DND-41 (cell line): Measurements from ENCODE around the gene MT1G.

Experiments used
- ATAC-seq: fragments of 200-7000 bp; cut with Tn5 transposase; 3 replicates; pipeline ENCODE4 v1.9.1; 2021; ENCODE audit warnings: low read depth; ENCODE audit not compliant: insufficient read depth
- DNase-seq: peaks from one replicate; pipeline ENCODE4 v3.0.0-alpha.2; 2020
- H2AFZ ChIP-seq: 2 replicates; pipeline ENCODE4 v1.6.0; 2012; ENCODE audit warnings: low read depth, low read length
- H3K27ac ChIP-seq: 2 replicates; pipeline ENCODE4 v1.5.1; 2012; ENCODE audit warnings: low read length, inconsistent platforms
- H3K27me3 ChIP-seq: fragments of 200-600 bp; sonication (generic); 2 replicates; pipeline ENCODE4 v1.6.0; 2012; ENCODE audit warnings: low read length, mild to moderate bottlenecking, inconsistent platforms; ENCODE audit not compliant: insufficient read depth, poor library complexity
- H3K36me3 ChIP-seq: 2 replicates; pipeline ENCODE4 v1.5.1; 2012; ENCODE audit warnings: low read length, inconsistent platforms; ENCODE audit not compliant: insufficient read depth
- H3K4me1 ChIP-seq: 2 replicates; pipeline ENCODE4 v1.5.1; 2012; ENCODE audit warnings: mild to moderate bottlenecking, low read length; ENCODE audit not compliant: insufficient read depth
- H3K4me2 ChIP-seq: 2 replicates; pipeline ENCODE4 v1.6.0; 2012; ENCODE audit warnings: mild to moderate bottlenecking, moderate library complexity, low read length, inconsistent platforms; ENCODE audit not compliant: insufficient read depth
- H3K4me3 ChIP-seq, 2 experiments: fragments of 200-600 bp in 1 of 2; shearing (Covaris generic) in 1 of 2; 2 replicates each; pipeline ENCODE4 v1.5.1; 2012 to 2016; ENCODE audit warnings: inconsistent platforms in 2 of 2, low read length in 2 of 2, mild to moderate bottlenecking in 2 of 2, low read depth in 1 of 2, moderate library complexity in 1 of 2
- H3K79me2 ChIP-seq: 2 replicates; pipeline ENCODE4 v1.6.0; 2012; ENCODE audit warnings: low read length, inconsistent platforms; ENCODE audit not compliant: insufficient read depth
- H3K9ac ChIP-seq: 2 replicates; pipeline ENCODE4 v1.6.0; 2012; ENCODE audit warnings: low read depth, mild to moderate bottlenecking, inconsistent platforms, low read length, moderate library complexity
- H3K9me3 ChIP-seq: 2 replicates; pipeline ENCODE4 v1.5.1; 2012; ENCODE audit warnings: low read length, moderate library complexity, mild to moderate bottlenecking, inconsistent platforms; ENCODE audit not compliant: insufficient read depth, severe bottlenecking
- H4K20me1 ChIP-seq: 2 replicates; pipeline ENCODE4 v1.6.0; 2012; ENCODE audit warnings: low read length; ENCODE audit not compliant: insufficient read depth
- EZH2 ChIP-seq: IDR thresholded peaks from 3 replicates; pipeline ENCODE4 v1.6.1; 2012; ENCODE audit warnings: borderline replicate concordance, low read depth, mild to moderate bottlenecking, moderate library complexity, low read length, inconsistent platforms; ENCODE audit not compliant: severe bottlenecking
- TF ChIP-seq, protein P1 (sequence below): IDR thresholded peaks from 2 replicates; pipeline ENCODE4 v1.5.1; 2012; ENCODE audit warnings: borderline replicate concordance, low read length, moderate library complexity, mild to moderate bottlenecking; ENCODE audit not compliant: poor library complexity, severe bottlenecking; ENCODE audit errors: extremely low read depth

MT1G gene

GRCh38 chr16:56664506-56664905 is 3.4 kb downstream of the MT1G start:
- Histone ChIP-seq H3K27me3 (peaks cover 53% of the 10 kb centered on the region), H3K4me1 (peaks cover 6% of the 10 kb centered on the region), H2AFZ (no peak overlapping the region), H3K79me2 (no peaks in the 10 kb centered on the region), H3K9ac (no peak overlapping the region), H3K36me3 (no peaks in the 10 kb centered on the region), H3K4me3 (no peak overlapping the region), H3K9me3 (no peaks in the 10 kb centered on the region), H3K4me2 (no peak overlapping the region), H4K20me1 (no peaks in the 10 kb centered on the region), H3K27ac (no peak overlapping the region)
- TF ChIP-seq, protein P1, sequence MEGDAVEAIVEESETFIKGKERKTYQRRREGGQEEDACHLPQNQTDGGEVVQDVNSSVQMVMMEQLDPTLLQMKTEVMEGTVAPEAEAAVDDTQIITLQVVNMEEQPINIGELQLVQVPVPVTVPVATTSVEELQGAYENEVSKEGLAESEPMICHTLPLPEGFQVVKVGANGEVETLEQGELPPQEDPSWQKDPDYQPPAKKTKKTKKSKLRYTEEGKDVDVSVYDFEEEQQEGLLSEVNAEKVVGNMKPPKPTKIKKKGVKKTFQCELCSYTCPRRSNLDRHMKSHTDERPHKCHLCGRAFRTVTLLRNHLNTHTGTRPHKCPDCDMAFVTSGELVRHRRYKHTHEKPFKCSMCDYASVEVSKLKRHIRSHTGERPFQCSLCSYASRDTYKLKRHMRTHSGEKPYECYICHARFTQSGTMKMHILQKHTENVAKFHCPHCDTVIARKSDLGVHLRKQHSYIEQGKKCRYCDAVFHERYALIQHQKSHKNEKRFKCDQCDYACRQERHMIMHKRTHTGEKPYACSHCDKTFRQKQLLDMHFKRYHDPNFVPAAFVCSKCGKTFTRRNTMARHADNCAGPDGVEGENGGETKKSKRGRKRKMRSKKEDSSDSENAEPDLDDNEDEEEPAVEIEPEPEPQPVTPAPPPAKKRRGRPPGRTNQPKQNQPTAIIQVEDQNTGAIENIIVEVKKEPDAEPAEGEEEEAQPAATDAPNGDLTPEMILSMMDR = no peak
- no peak for TF ChIP-seq EZH2
- DNase-seq (no peak), ATAC-seq (no peak)

GRCh38 chr16:56662357-56663354 is 5.2 kb downstream of the MT1G start:
- Histone ChIP-seq H3K4me1 (peaks cover 6% of the 10 kb centered on the region), H4K20me1 (no peaks in the 10 kb centered on the region), H3K9me3 (no peaks in the 10 kb centered on the region), H3K4me2 (no peak overlapping the region), H3K4me3 (no peak overlapping the region), H3K27ac (no peak overlapping the region), H3K9ac (no peak overlapping the region), H3K36me3 (no peaks in the 10 kb centered on the region), H3K27me3 (peaks cover 50% of the 10 kb centered on the region), H3K79me2 (no peaks in the 10 kb centered on the region), H2AFZ (peak overlapping the region; percentile 32; the same call in 1 of the 2 replicates)
- no peak for TF ChIP-seq EZH2
- TF ChIP-seq, protein P1 = no peak
- 0 out of 3 replicates have a peak, but pooled peaks have one; percentile 50 for ATAC-seq
- no peak for DNase-seq

- Histone ChIP-seq H3K9ac (no peak overlapping the region), H3K4me2 (no peak overlapping the region), H3K27ac (no peak overlapping the region), H3K4me1 (peaks cover 6% of the 10 kb centered on the region), H3K9me3 (no peaks in the 10 kb centered on the region), H2AFZ (no peak overlapping the region), H3K27me3 (peaks cover 41% of the 10 kb centered on the region), H3K4me3 (no peak overlapping the region), H3K36me3 (no peaks in the 10 kb centered on the region), H3K79me2 (no peaks in the 10 kb centered on the region), H4K20me1 (no peaks in the 10 kb centered on the region)
- DNase-seq = no peak
- TF ChIP-seq EZH2 = no peak
- TF ChIP-seq, protein P1 = no peak
- ATAC-seq = no peak
Observed at GRCh38 chr16:56658327-56658875, 9.5 kb downstream of the MT1G start.
